ENCODE results near the gene DGCR2.
"Not testable (repeated sequence)": the region's sequence is repeated elsewhere in the genome, so short reads cannot be mapped to it uniquely, and the experiment has no call there.

Gene DGCR2

GRCh38 chr22:19027371-19028059 is 94.7 kb downstream of the DGCR2 start:
- not testable (repeated sequence) for DNase-seq (ENCODE audit: low spot score)

- DNase-seq (ENCODE audit: low spot score) = not testable (repeated sequence)
These were observed 96.1 kb downstream of the DGCR2 start for GRCh38 chr22:19026080-19026479.

- not testable (repeated sequence) for DNase-seq (ENCODE audit: low spot score)
These were observed 97.2 kb downstream of the DGCR2 start for GRCh38 chr22:19024956-19025489.

- DNase-seq (ENCODE audit: low spot score) = not testable (repeated sequence)
These were observed 98.3 kb downstream of the DGCR2 start for GRCh38 chr22:19023931-19024330.

- DNase-seq (ENCODE audit: low spot score) = no peak
These were observed 99.5 kb downstream of the DGCR2 start for GRCh38 chr22:19022755-19023154.

GRCh38 chr22:19019679-19020032 is 102.6 kb downstream of the DGCR2 start:
- no peak for DNase-seq (ENCODE audit: low spot score)

- no peak for DNase-seq (ENCODE audit: low spot score)
These were observed 103.1 kb downstream of the DGCR2 start for GRCh38 chr22:19019029-19019678.

- no peak for DNase-seq (ENCODE audit: low spot score)
These were observed 104.0 kb downstream of the DGCR2 start for GRCh38 chr22:19018256-19018655.

- no peak for DNase-seq (ENCODE audit: low spot score)
These were observed 106.0 kb downstream of the DGCR2 start for GRCh38 chr22:19016081-19016766.

- DNase-seq (ENCODE audit: low spot score) = no peak
These were observed 107.3 kb downstream of the DGCR2 start for GRCh38 chr22:19014886-19015285.

- not testable (repeated sequence) for DNase-seq (ENCODE audit: low spot score)
These were observed 108.2 kb downstream of the DGCR2 start for GRCh38 chr22:19013881-19014598.

GRCh38 chr22:19013411-19013810 is 108.8 kb downstream of the DGCR2 start:
- DNase-seq (ENCODE audit: low spot score) = not testable (repeated sequence)

- DNase-seq (ENCODE audit: low spot score) = no peak
These were observed 109.8 kb downstream of the DGCR2 start for GRCh38 chr22:19012308-19012986.

- not testable (repeated sequence) for DNase-seq (ENCODE audit: low spot score)
These were observed 110.6 kb downstream of the DGCR2 start for GRCh38 chr22:19011611-19012010.

- DNase-seq (ENCODE audit: low spot score) = no peak
These were observed 111.1 kb downstream of the DGCR2 start for GRCh38 chr22:19011075-19011474.

- DNase-seq (ENCODE audit: low spot score) = no peak
These were observed 116.3 kb downstream of the DGCR2 start for GRCh38 chr22:19005905-19006304.

GRCh38 chr22:19004471-19004870 is 117.7 kb downstream of the DGCR2 start:
- no peak for DNase-seq (ENCODE audit: low spot score)

- DNase-seq (ENCODE audit: low spot score) = no peak
These were observed 118.7 kb downstream of the DGCR2 start for GRCh38 chr22:19003508-19003907.

GRCh38 chr22:19002684-19003038 is 119.6 kb downstream of the DGCR2 start:
- DNase-seq (ENCODE audit: low spot score) = no peak

- no peak for DNase-seq (ENCODE audit: low spot score)
These were observed 121.0 kb downstream of the DGCR2 start for GRCh38 chr22:19001204-19001603.

- DNase-seq (ENCODE audit: low spot score) = not testable (repeated sequence)
These were observed 122.1 kb downstream of the DGCR2 start for GRCh38 chr22:19000106-19000505.

GRCh38 chr22:18999416-18999815 is 122.8 kb downstream of the DGCR2 start:
- DNase-seq (ENCODE audit: low spot score) = no peak

All from putamen (tissue), 1 donor.